Stimulated activated CD4-positive, alpha-beta T cell treated with anti-CD3 and anti-CD28 coated beads, Interleukin-15, amount 100 ng/mL, for 48 hours (primary cell): ENCODE data around the gene NUP210.

ENCODE experiments used
- DNase-seq, 2 donors: peaks; one replicate each; pipeline ENCODE4 v3.0.0-alpha.2; 2020; ENCODE audit warnings: low read depth in 2 of 2

The NUP210 gene

GRCh38 chr3:13348661-13349396 is 71.3 kb downstream of the NUP210 start:
- no peak for DNase-seq

GRCh38 chr3:13348100-13348499 is 72.0 kb downstream of the NUP210 start:
- DNase-seq, result no peak

GRCh38 chr3:13347390-13347950 is 72.7 kb downstream of the NUP210 start:
- no peak for DNase-seq

- peak; percentile 62 to 67 for DNase-seq
Measured at GRCh38 chr3:13346481-13347389, 73.4 kb downstream of the NUP210 start.

GRCh38 chr3:13345772-13346171 is 74.3 kb downstream of the NUP210 start:
- DNase-seq, result no peak

GRCh38 chr3:13345284-13345683 is 74.8 kb downstream of the NUP210 start:
- no peak for DNase-seq

GRCh38 chr3:13344663-13345062 is 75.5 kb downstream of the NUP210 start:
- no peak for DNase-seq

GRCh38 chr3:13343601-13344000 is 76.5 kb downstream of the NUP210 start:
- DNase-seq, result no peak

- DNase-seq, result no peak
Measured at GRCh38 chr3:13341229-13341905, 78.8 kb downstream of the NUP210 start.

GRCh38 chr3:13339833-13340232 is 80.3 kb downstream of the NUP210 start:
- no peak for DNase-seq

GRCh38 chr3:13338996-13339395 is 81.1 kb downstream of the NUP210 start:
- DNase-seq, result no peak

- no peak for DNase-seq
Measured at GRCh38 chr3:13338231-13338630, 81.9 kb downstream of the NUP210 start.

GRCh38 chr3:13336592-13336991 is 83.5 kb downstream of the NUP210 start:
- DNase-seq, result no peak

- no peak for DNase-seq
Measured at GRCh38 chr3:13335503-13335902, 84.6 kb downstream of the NUP210 start.

- no peak for DNase-seq
Measured at GRCh38 chr3:13335059-13335458, 85.1 kb downstream of the NUP210 start.

GRCh38 chr3:13333236-13333897 is 86.8 kb downstream of the NUP210 start:
- no peak for DNase-seq

GRCh38 chr3:13332740-13333139 is 87.4 kb downstream of the NUP210 start:
- no peak for DNase-seq

- no peak for DNase-seq
Measured at GRCh38 chr3:13332158-13332557, 88.0 kb downstream of the NUP210 start.

GRCh38 chr3:13329746-13330145 is 90.4 kb downstream of the NUP210 start:
- DNase-seq, result no peak

GRCh38 chr3:13325892-13326443 is 94.2 kb downstream of the NUP210 start:
- DNase-seq, result no peak

GRCh38 chr3:13324835-13325501 is 95.2 kb downstream of the NUP210 start:
- no peak for DNase-seq
